OCI-LY1 (cell line): ENCODE measurements around the gene DMAP1.

ENCODE experiments used
- H2AFZ ChIP-seq: fragments of 200-600 bp; sonication (generic), shearing (Covaris generic); 2 replicates; pipeline ENCODE4 v1.6.0; 2014; ENCODE audit warnings: antibody characterized with exemption, mild to moderate bottlenecking, low read length
- H3F3A ChIP-seq: fragments of 200-600 bp; sonication (generic), shearing (Covaris generic); 2 replicates; pipeline ENCODE4 v1.6.0; 2014; ENCODE audit warnings: mild to moderate bottlenecking, antibody characterized with exemption, low read length, moderate library complexity; ENCODE audit not compliant: insufficient read depth
- H3K27ac ChIP-seq: fragments of 200-600 bp; sonication (generic); 2 replicates; pipeline ENCODE4 v1.5.1; 2014; ENCODE audit warnings: low read length, mixed run types, mild to moderate bottlenecking, low read depth; ENCODE audit not compliant: poor library complexity, severe bottlenecking
- H3K27me3 ChIP-seq: fragments of 200-600 bp; sonication (generic); 2 replicates; pipeline ENCODE4 v1.6.0; 2014; ENCODE audit warnings: antibody characterized with exemption, mild to moderate bottlenecking, low read length, moderate library complexity; ENCODE audit not compliant: insufficient read depth
- H3K36me3 ChIP-seq: fragments of 200-600 bp; sonication (generic); 2 replicates; pipeline ENCODE4 v1.6.1; 2014; ENCODE audit warnings: mild to moderate bottlenecking, antibody characterized with exemption, low read length, moderate library complexity, mixed read lengths; ENCODE audit not compliant: insufficient read depth
- H3K4me1 ChIP-seq: fragments of 200-600 bp; sonication (generic); 2 replicates; pipeline ENCODE4 v1.5.1; 2014; ENCODE audit warnings: mild to moderate bottlenecking, low read length, moderate library complexity; ENCODE audit not compliant: insufficient read depth, severe bottlenecking
- H3K4me2 ChIP-seq: fragments of 200-600 bp; sonication (generic), shearing (Covaris generic); 2 replicates; pipeline ENCODE4 v1.6.1; 2014; ENCODE audit warnings: low read length
- H3K4me3 ChIP-seq: fragments of 200-600 bp; sonication (generic); 2 replicates; pipeline ENCODE4 v1.5.1; 2014; ENCODE audit warnings: low read length, low read depth, mild to moderate bottlenecking, mixed read lengths; ENCODE audit not compliant: poor library complexity, severe bottlenecking
- H3K79me2 ChIP-seq: fragments of 200-600 bp; shearing (Covaris generic); 2 replicates; pipeline ENCODE4 v1.6.1; 2016; ENCODE audit warnings: mixed run types, low read length, mixed read lengths; ENCODE audit not compliant: insufficient read depth
- H3K9ac ChIP-seq: fragments of 200-600 bp; sonication (generic), shearing (Covaris generic); 2 replicates; pipeline ENCODE4 v1.6.1; 2014; ENCODE audit warnings: mild to moderate bottlenecking, low read length, mixed read lengths
- H3K9me2 ChIP-seq: fragments of 200-600 bp; sonication (generic), shearing (Covaris generic); 2 replicates; pipeline ENCODE4 v1.6.1; 2014; ENCODE audit warnings: low read depth, mild to moderate bottlenecking, low read length, mixed read lengths
- H3K9me3 ChIP-seq: fragments of 200-600 bp; shearing (Covaris generic); 2 replicates; pipeline ENCODE4 v1.6.1; 2014; ENCODE audit warnings: low read length, mixed read lengths
- H4K20me1 ChIP-seq: fragments of 200-600 bp; sonication (generic), shearing (Covaris generic); 2 replicates; pipeline ENCODE4 v1.6.0; 2016; ENCODE audit warnings: mild to moderate bottlenecking, low read length; ENCODE audit not compliant: insufficient read depth
- CTCF ChIP-seq: fragments of 200-600 bp; sonication (generic), shearing (Covaris generic); IDR thresholded peaks from 2 replicates; pipeline ENCODE4 v1.5.1; 2017; ENCODE audit warnings: mild to moderate bottlenecking, antibody characterized with exemption, low read length, moderate library complexity, mixed read lengths
- EZH2 ChIP-seq: fragments of 200-600 bp; sonication (generic), shearing (Covaris generic); IDR thresholded peaks from 2 replicates; pipeline ENCODE4 v1.8.0; 2017; ENCODE audit warnings: borderline replicate concordance, mixed run types, mild to moderate bottlenecking, antibody characterized with exemption, low read length, moderate library complexity, mixed read lengths

DMAP1 gene

GRCh38 chr1:44243782-44244495, 30.7 kb downstream of the DMAP1 start:
- H3F3A ChIP-seq, result no peaks in the 10 kb centered on the region
- H3K9ac ChIP-seq, result no peak overlapping the region
- H2AFZ ChIP-seq, result no peak overlapping the region
- no peak overlapping the region for H3K4me3 ChIP-seq
- no peak overlapping the region for H3K4me2 ChIP-seq
- H3K4me1 ChIP-seq, result no peaks in the 10 kb centered on the region
- no peaks in the 10 kb centered on the region for H3K36me3 ChIP-seq
- H3K79me2 ChIP-seq, result no peaks in the 10 kb centered on the region
- no peak overlapping the region for H3K27ac ChIP-seq
- no peaks in the 10 kb centered on the region for H3K27me3 ChIP-seq
- TF ChIP-seq CTCF, result no peak
- no peak for TF ChIP-seq EZH2
- H3K9me3 ChIP-seq, result no peaks in the 10 kb centered on the region
- H3K9me2 ChIP-seq, result no peaks in the 10 kb centered on the region
- no peaks in the 10 kb centered on the region for H4K20me1 ChIP-seq

DNA sequence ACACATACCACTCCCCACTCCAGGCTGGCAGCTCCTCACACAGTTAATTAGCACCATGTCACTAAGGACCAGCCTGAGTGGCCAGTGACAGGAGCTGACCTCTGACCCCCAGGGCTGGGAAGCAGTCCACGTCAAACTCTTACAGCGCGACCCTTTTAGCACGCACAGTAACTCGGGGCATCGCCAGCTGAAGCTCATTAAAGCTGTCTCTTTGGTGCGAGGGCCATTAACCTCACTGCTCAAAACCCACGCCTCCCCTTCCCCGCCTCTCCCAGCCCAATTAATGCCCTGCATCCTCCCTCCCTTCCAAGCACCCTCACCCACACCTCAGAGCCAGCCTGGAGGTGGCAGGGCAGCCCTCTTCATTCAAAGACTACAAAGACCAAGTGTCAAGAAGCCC, 31.7 kb downstream of the DMAP1 start:
- Histone ChIP-seq H3K9me3 (no peaks in the 10 kb centered on the region), H3K4me1 (no peaks in the 10 kb centered on the region), H3K4me3 (no peak overlapping the region), H3K4me2 (no peak overlapping the region), H3K79me2 (no peaks in the 10 kb centered on the region), H3K27me3 (no peaks in the 10 kb centered on the region), H3K36me3 (no peaks in the 10 kb centered on the region), H3F3A (no peaks in the 10 kb centered on the region), H3K9me2 (no peaks in the 10 kb centered on the region), H3K9ac (no peak overlapping the region), H4K20me1 (no peaks in the 10 kb centered on the region), H3K27ac (no peak overlapping the region), H2AFZ (no peak overlapping the region)
- TF ChIP-seq CTCF, result no peak
- no peak for TF ChIP-seq EZH2

DNA sequence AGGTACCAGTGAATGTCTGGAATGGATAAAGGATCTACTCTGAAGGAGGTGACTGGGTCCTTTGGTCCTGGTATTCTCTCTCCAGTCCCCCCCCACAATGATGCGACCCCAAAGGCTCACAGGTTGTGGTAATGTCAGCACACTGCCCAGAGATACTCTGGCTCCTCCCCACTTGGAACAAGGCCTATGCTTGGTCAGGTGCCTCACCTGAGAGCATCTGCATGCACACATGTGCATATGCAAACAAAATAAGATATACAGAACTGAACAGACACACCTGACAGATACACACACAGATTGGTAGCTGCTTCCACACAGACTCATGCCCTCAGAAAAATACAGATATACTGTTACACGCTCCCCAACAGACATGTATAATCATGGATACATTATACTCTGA, 33.5 kb downstream of the DMAP1 start:
- Histone ChIP-seq H3F3A (no peaks in the 10 kb centered on the region), H3K9ac (no peak overlapping the region), H3K27me3 (no peaks in the 10 kb centered on the region), H3K36me3 (no peaks in the 10 kb centered on the region), H3K9me3 (no peaks in the 10 kb centered on the region), H4K20me1 (no peaks in the 10 kb centered on the region), H3K79me2 (no peaks in the 10 kb centered on the region), H3K4me2 (no peak overlapping the region), H2AFZ (no peak overlapping the region), H3K27ac (no peak overlapping the region), H3K9me2 (no peaks in the 10 kb centered on the region), H3K4me3 (no peak overlapping the region), H3K4me1 (no peaks in the 10 kb centered on the region)
- TF ChIP-seq EZH2 (no peak), CTCF (no peak)
